Measurements from ENCODE around the gene SLC5A6.

DNA sequence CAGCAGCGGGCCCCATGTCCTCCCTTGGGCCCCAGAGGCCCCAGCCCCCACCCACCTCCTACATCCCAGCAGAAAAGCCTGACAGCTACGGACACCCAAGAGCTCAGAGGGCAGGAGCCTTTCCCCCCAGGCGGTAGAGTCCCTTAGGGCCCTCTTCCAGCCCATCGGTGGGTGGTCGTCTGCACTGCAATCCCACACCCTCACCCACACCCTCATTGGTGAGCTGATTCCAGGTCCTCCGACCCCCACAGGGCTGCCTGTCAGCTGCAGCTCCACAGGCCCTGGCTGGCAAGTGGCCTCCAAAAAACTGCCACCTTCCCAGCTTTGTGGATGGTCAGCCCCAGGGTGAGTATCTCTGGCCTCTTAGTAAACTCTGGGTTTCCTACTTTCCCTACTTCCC, 52.8 kb downstream of the SLC5A6 start:
- no peak for TF ChIP-seq CTCF (conservative IDR thresholded peaks at IDR 0.05)
- no peak for TF ChIP-seq ZFX (IDR thresholded peaks at IDR 0.05)
